Measurements from ENCODE around the gene IRF2. TPM values are rescaled to one million over a fixed set of nuclear protein-coding genes. Genes with fewer than 3 reads are reported as not detected.

IRF2 gene
- total and polyA plus RNA-seq, 2 donors from 2014 or later, result 16.8 to 42.8 TPM

- Histone ChIP-seq H3K9me3 (ENCODE audit: control insufficient read depth in 2 of 3, insufficient read depth in 1 of 3, low read length in 3 of 3) (no peaks in the 10 kb centered on the region), H3K36me3 (ENCODE audit: control insufficient read depth in 2 of 3, insufficient read depth in 3 of 3, low read length in 3 of 3) (peaks cover 0 to 2% (median 0%) of the 10 kb centered on the region in 3 donors), H3K27ac (ENCODE audit: low read depth in 2 of 2, low read length in 2 of 2) (no peak overlapping the region), H3K9ac (ENCODE audit: low read length in 3 of 3) (no peak overlapping the region), H3K4me3 (ENCODE audit: low read length in 3 of 3) (no peak overlapping the region), H3K4me1 (ENCODE audit: control insufficient read depth in 2 of 3, insufficient read depth in 2 of 3, low read depth in 1 of 3, low read length in 3 of 3) (peaks cover 0 to 13% (median 10%) of the 10 kb centered on the region in 3 donors), H3K27me3 (ENCODE audit: control insufficient read depth, insufficient read depth, low read length) (no peaks in the 10 kb centered on the region)
- intact Hi-C loops (cut with DNase I), result no loop called here
- TF ChIP-seq, protein P1, sequence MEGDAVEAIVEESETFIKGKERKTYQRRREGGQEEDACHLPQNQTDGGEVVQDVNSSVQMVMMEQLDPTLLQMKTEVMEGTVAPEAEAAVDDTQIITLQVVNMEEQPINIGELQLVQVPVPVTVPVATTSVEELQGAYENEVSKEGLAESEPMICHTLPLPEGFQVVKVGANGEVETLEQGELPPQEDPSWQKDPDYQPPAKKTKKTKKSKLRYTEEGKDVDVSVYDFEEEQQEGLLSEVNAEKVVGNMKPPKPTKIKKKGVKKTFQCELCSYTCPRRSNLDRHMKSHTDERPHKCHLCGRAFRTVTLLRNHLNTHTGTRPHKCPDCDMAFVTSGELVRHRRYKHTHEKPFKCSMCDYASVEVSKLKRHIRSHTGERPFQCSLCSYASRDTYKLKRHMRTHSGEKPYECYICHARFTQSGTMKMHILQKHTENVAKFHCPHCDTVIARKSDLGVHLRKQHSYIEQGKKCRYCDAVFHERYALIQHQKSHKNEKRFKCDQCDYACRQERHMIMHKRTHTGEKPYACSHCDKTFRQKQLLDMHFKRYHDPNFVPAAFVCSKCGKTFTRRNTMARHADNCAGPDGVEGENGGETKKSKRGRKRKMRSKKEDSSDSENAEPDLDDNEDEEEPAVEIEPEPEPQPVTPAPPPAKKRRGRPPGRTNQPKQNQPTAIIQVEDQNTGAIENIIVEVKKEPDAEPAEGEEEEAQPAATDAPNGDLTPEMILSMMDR (IDR thresholded peaks at IDR 0.05; ENCODE audit: borderline replicate concordance, extremely low read depth, insufficient read depth), result no peak
- FAIRE-seq (no peak), DNase-seq (no peak)
Observed at GRCh38 chr4:184466634-184467033, 7.7 kb downstream of the IRF2 start.

DNA sequence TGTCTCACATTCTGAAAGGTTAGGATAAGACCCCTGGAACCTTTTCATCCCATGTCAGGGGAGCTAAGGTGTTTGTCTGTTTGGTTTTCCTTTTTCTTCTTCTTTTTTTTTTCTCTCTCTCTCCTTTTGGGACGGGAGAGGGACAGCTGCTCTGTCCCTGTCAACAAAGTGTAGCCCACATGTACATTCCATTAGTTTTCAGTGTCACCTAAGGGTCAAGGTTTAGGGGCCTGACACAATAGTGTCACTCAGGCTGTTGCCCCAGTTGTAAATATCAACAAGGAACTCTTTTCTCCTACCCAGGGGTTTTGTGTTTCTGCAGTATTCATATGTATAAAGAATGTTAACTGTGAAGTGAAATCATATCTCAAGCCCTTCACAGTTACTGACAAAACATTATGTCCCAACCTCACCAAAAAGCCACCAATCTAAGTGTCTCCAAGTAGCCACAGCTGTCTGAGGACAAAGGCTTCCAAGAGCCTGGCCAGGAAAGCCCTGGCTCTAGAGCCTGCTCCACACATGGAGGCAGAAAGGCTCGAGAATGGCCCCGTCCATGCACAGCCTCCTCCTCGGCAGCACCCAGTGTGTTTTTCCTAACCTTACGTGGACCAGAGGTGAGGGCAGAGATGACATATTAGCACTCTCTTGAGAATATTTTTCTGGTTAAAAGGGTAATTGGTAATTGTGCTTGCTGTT lies 9.4 kb downstream of the IRF2 start:
- Histone ChIP-seq H3K36me3 (ENCODE audit: control insufficient read depth in 2 of 3, insufficient read depth in 3 of 3, low read length in 3 of 3) (peaks cover 0 to 2% (median 0%) of the 10 kb centered on the region in 3 donors), H3K27me3 (ENCODE audit: control insufficient read depth, insufficient read depth, low read length) (no peaks in the 10 kb centered on the region), H3K27ac (ENCODE audit: low read depth in 2 of 2, low read length in 2 of 2) (no peak overlapping the region), H3K9me3 (ENCODE audit: control insufficient read depth in 2 of 3, insufficient read depth in 1 of 3, low read length in 3 of 3) (no peaks in the 10 kb centered on the region), H3K4me1 (ENCODE audit: control insufficient read depth in 2 of 3, insufficient read depth in 2 of 3, low read depth in 1 of 3, low read length in 3 of 3) (peaks cover 0 to 6% (median 3%) of the 10 kb centered on the region in 3 donors), H3K4me3 (ENCODE audit: low read length in 3 of 3) (no peak overlapping the region), H3K9ac (ENCODE audit: low read length in 3 of 3) (no peak overlapping the region)
- no peak for FAIRE-seq
- no peak for DNase-seq
- TF ChIP-seq, protein P1 (IDR thresholded peaks at IDR 0.05; ENCODE audit: borderline replicate concordance, extremely low read depth, insufficient read depth), result no peak
- intact Hi-C loops (cut with DNase I), result no loop called here

GRCh38 chr4:184463856-184464255 lies 10.5 kb downstream of the IRF2 start:
- intact Hi-C loops (cut with DNase I), result no loop called here
- H3K4me3 ChIP-seq (ENCODE audit: low read length in 3 of 3), result no peak overlapping the region
- no peak overlapping the region for H3K9ac ChIP-seq (ENCODE audit: low read length in 3 of 3)
- peaks cover 0 to 3% (median 0%) of the 10 kb centered on the region in 3 donors for H3K4me1 ChIP-seq (ENCODE audit: control insufficient read depth in 2 of 3, insufficient read depth in 2 of 3, low read depth in 1 of 3, low read length in 3 of 3)
- DNase-seq (no peak), FAIRE-seq (no peak)
- TF ChIP-seq, protein P1 (IDR thresholded peaks at IDR 0.05; ENCODE audit: borderline replicate concordance, extremely low read depth, insufficient read depth), result no peak
- H3K36me3 ChIP-seq (ENCODE audit: control insufficient read depth in 2 of 3, insufficient read depth in 3 of 3, low read length in 3 of 3), result peaks cover 0 to 2% (median 0%) of the 10 kb centered on the region in 3 donors
- no peaks in the 10 kb centered on the region for H3K9me3 ChIP-seq (ENCODE audit: control insufficient read depth in 2 of 3, insufficient read depth in 1 of 3, low read length in 3 of 3)
- H3K27ac ChIP-seq (ENCODE audit: low read depth in 2 of 2, low read length in 2 of 2), result no peak overlapping the region
- H3K27me3 ChIP-seq (ENCODE audit: control insufficient read depth, insufficient read depth, low read length), result no peaks in the 10 kb centered on the region
